ENCODE data around the gene TEX29.

The TEX29 gene

DNA sequence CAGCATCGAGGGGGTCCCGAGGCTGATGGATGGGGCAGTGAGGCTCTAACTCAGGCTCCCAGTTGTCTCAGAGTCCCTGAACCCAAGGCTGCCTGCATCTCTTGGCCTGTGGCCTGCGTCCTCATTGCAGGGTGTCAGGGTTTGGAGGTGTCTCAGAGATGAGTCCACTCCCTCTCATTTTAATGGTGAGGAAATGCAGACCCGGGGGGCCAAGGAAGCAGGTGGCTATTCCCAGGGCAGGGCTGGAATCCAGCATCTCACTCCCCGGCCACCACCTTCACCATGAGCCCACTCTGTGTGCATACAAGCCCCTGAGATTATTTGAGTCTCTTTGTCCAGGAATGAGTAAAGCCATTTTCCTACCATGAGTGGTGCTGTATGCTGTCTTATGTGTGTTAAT is 21.4 kb downstream of the TEX29 start:
- no peak for TF ChIP-seq ZFX (IDR thresholded peaks at IDR 0.05; ENCODE audit: borderline replicate concordance)
- TF ChIP-seq, protein P1, sequence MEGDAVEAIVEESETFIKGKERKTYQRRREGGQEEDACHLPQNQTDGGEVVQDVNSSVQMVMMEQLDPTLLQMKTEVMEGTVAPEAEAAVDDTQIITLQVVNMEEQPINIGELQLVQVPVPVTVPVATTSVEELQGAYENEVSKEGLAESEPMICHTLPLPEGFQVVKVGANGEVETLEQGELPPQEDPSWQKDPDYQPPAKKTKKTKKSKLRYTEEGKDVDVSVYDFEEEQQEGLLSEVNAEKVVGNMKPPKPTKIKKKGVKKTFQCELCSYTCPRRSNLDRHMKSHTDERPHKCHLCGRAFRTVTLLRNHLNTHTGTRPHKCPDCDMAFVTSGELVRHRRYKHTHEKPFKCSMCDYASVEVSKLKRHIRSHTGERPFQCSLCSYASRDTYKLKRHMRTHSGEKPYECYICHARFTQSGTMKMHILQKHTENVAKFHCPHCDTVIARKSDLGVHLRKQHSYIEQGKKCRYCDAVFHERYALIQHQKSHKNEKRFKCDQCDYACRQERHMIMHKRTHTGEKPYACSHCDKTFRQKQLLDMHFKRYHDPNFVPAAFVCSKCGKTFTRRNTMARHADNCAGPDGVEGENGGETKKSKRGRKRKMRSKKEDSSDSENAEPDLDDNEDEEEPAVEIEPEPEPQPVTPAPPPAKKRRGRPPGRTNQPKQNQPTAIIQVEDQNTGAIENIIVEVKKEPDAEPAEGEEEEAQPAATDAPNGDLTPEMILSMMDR (IDR thresholded peaks at IDR 0.05): no peak
- H3K27ac ChIP-seq: no peak overlapping the region

DNA sequence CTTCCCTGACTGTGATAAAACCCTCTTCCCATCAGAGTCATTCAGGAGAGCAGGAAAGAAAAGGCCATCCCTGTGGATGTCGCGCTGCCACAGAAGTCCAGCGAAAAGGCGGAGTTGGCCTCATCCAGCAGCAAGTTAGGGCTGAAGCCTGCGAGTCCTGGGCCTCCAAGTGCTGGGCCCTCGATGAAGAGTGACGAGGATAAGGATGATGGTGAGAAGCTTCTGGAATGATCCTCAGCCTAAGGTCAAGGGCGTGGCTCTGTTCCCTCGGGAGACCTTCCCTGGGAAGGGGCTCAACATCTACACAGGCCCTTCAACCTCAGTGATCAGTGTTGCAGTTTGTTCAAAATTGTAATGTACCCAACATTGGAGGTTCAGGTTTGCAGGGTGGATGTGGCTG is 22.3 kb downstream of the TEX29 start:
- TF ChIP-seq, protein P1 (IDR thresholded peaks at IDR 0.05): no peak
- TF ChIP-seq ZFX (IDR thresholded peaks at IDR 0.05; ENCODE audit: borderline replicate concordance): no peak
- no peak overlapping the region for H3K27ac ChIP-seq

DNA sequence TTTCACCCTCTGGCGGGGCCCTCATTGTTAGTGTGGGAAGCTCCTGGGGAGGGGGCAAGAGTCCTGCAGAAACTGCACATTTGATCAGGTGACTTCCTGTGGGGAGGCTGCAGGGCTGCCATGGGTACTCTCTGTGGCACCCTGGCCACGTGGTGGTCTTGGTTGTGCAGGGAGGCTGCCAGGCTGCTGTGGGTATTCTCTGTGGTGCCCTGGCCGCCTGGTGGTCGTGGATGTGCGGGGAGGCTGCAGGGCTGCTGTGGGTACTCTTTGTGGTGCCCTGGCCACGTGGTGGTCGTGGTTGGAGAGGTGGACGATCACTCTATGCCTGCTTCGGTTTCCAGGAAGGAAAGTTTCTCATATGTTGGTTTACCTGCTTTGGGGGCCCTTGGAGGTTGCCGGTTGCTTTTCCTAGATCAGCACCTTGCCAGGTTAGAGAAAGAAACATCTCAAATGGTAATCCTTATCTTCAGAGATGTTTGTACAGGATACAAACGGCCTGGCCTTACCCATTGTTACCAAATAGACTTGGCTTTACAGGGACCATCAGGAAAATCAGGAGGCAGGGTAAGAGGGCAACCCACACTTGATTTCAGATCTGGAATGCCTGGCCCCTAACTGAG is 22.9 kb downstream of the TEX29 start:
- no peak overlapping the region for H3K27ac ChIP-seq

DNA sequence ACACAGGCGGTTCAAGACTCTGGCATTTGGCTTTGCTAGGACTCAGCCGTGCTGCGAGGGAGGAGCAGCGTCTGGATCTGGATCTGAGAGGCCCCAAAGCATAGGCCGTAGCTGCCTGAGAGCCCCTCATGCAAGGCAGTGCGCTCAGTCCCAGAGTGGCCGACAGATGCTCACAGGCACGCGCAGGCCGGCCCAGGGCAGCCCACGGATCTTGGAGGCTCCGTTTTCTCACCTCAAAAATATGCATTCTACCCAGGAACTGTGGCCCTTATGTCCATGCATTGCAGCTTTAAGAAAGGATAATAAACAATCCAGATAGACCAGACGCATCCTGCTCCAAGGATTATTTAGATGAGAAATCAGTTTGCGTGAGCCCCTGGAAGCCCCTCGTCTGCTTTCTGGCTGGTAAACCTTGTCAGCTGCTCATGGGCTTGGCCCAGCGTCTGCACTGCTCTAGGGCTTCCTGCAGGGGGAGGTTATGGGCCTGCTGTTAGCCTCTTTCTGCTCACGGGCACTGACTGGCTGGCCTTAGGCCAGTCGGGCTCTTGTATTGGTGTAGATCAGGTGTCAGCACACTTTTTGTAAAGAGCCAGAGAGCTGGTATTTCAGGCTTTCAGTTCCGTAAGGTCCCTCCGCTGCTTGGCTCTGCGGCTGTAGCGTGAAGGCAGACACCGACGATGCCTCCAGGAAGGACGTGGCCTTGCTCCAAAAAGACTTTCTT is 24.2 kb downstream of the TEX29 start:
- no peak overlapping the region for H3K27ac ChIP-seq
- TF ChIP-seq, protein P1 (IDR thresholded peaks at IDR 0.05): peak; percentile 63
- no peak for TF ChIP-seq ZFX (IDR thresholded peaks at IDR 0.05; ENCODE audit: borderline replicate concordance)

More for the DNA sequence above, 22.9 kb downstream of the TEX29 start:
- TF ChIP-seq, protein P1 (IDR thresholded peaks at IDR 0.05): no peak
- TF ChIP-seq ZFX (IDR thresholded peaks at IDR 0.05; ENCODE audit: borderline replicate concordance): no peak

DNA sequence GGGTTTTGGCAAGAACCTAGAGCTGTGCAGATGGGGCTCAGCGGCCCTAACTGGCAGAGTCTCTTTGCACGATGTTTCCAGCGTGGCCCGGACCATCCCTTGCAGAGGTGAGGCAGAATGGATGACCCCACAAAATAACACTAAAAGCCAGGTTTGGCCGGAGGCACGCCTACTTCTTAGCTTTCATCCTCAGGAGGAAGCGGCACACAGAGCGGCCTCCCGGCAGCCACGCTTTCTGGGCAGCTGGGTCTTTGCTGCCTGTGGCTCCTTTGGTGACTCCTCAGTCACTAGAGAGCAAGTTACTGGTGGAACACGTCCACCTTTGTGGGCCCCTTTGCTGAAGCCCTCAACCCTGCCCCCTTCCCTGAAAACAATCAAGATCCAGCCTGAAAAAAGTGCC is 25.2 kb downstream of the TEX29 start:
- H3K27ac ChIP-seq: no peak overlapping the region
- TF ChIP-seq ZFX (IDR thresholded peaks at IDR 0.05; ENCODE audit: borderline replicate concordance): no peak
- TF ChIP-seq, protein P1 (IDR thresholded peaks at IDR 0.05): no peak

DNA sequence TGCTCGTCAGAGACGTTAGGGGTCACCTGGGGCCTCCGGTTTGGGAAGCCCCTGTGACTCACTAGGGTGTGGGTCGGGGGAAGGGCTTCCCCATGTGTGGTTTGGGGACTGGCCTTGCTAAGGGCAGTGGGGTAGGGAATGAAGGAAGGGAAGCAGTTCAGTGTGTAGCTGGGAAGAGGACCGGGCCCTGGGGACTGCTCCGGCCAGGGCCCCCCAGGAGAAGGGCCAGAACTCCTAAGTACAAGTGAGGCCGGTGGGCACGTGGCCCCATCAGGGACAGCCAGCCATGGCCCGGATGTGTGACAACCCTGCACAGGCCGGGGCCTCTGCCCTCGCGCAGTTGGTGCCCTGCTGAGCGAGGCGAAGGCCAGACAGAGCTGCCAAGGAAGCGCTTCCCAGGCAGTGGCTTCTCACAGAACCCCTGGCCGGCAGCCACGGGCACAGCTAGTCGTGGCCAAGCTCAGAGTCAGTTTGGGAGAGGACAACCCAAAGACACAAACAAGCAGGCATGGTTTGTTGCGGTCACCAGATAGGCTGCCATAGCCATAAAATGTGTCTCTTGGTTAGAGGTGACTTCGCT is 25.7 kb downstream of the TEX29 start:
- H3K27ac ChIP-seq: no peak overlapping the region
- TF ChIP-seq, protein P1 (IDR thresholded peaks at IDR 0.05): no peak

DNA sequence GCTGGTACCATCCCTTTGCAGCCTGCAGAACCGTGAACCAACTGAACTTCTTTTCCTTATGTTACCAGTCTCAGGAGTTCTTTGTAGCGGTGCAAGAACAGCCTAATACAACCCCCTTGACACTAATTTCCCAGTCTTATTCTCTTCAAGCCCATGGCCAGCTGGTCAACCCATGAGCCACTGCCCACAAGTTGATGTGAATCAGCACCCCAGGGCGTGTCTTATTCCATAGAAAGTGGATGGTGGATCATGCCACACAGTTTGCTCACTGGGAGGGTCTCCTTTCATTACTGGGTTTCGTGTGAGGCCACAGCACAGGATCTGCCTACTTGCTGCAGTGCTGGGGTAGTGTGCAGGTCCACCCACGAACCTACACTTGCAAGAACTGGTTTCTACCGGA is 27.0 kb downstream of the TEX29 start:
- TF ChIP-seq ZFX (IDR thresholded peaks at IDR 0.05; ENCODE audit: borderline replicate concordance): no peak
- TF ChIP-seq, protein P1 (IDR thresholded peaks at IDR 0.05): no peak
- H3K27ac ChIP-seq: no peak overlapping the region
